Measurements from ENCODE around the gene CEP128. TPM values are rescaled to one million over a fixed set of nuclear protein-coding genes. Genes with fewer than 3 reads are reported as not detected.
A peak's percentile ranks its signal among the peaks of the same experiment; 100 is the strongest.
"Not testable (repeated sequence)": the region's sequence is repeated elsewhere in the genome, so short reads cannot be mapped to it uniquely, and the experiment has no call there.

CEP128 gene
- total RNA-seq, 4 donors from 2014 or later = 1.3 to 29.8 (median 11.9) TPM

DNA sequence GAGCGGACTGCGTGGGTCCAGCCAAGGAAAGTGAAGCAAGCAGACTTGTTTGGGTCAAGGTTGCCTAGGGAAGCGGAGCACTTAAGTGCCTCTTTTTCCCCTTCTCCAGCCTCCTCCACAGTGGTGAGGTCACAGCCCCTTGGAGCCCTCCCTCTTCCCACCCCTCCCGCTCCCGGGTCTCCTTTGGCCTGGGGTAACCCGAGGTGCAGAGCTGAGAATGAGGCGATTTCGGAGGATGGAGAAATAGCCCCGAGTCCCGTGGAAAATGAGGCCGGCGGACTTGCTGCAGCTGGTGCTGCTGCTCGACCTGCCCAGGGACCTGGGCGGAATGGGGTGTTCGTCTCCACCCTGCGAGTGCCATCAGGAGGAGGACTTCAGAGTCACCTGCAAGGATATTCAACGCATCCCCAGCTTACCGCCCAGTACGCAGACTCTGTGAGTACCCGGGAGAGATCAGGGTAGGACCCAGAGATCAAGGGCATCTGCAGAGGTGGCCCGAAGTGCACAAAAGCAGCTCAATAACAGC, 13.9 kb upstream of the CEP128 start, which contains the start of gene TSHR:
Gene TSHR, plus strand, starts transcription at position 206 of the 526 bp plus-strand sequence. Its CDS starts 60 bp downstream, at position 266.
- no peaks in the 10 kb centered on the region for H3K9me3 ChIP-seq
- peak within 1 kb of the TSS; percentile 43 to 54 for H3K4me3 ChIP-seq
- TF ChIP-seq POLR2A (IDR thresholded peaks at IDR 0.05) = no peak
- TF ChIP-seq, protein P1, sequence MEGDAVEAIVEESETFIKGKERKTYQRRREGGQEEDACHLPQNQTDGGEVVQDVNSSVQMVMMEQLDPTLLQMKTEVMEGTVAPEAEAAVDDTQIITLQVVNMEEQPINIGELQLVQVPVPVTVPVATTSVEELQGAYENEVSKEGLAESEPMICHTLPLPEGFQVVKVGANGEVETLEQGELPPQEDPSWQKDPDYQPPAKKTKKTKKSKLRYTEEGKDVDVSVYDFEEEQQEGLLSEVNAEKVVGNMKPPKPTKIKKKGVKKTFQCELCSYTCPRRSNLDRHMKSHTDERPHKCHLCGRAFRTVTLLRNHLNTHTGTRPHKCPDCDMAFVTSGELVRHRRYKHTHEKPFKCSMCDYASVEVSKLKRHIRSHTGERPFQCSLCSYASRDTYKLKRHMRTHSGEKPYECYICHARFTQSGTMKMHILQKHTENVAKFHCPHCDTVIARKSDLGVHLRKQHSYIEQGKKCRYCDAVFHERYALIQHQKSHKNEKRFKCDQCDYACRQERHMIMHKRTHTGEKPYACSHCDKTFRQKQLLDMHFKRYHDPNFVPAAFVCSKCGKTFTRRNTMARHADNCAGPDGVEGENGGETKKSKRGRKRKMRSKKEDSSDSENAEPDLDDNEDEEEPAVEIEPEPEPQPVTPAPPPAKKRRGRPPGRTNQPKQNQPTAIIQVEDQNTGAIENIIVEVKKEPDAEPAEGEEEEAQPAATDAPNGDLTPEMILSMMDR (IDR thresholded peaks at IDR 0.05) = no peak
- intact Hi-C loops (cut with DNase I; ENCODE audit: low total_unique reads) = no loop called here
- H3K27ac ChIP-seq = peak within 1 kb of the TSS in 1 of 2 donors; percentile 37
- H3K4me1 ChIP-seq = no peaks in the 10 kb centered on the region
- H3K27me3 ChIP-seq = no peaks in the 10 kb centered on the region
- peak in 1 of 2 donors; percentile 18 for DNase-seq
- no peaks in the 10 kb centered on the region for H3K36me3 ChIP-seq

DNA sequence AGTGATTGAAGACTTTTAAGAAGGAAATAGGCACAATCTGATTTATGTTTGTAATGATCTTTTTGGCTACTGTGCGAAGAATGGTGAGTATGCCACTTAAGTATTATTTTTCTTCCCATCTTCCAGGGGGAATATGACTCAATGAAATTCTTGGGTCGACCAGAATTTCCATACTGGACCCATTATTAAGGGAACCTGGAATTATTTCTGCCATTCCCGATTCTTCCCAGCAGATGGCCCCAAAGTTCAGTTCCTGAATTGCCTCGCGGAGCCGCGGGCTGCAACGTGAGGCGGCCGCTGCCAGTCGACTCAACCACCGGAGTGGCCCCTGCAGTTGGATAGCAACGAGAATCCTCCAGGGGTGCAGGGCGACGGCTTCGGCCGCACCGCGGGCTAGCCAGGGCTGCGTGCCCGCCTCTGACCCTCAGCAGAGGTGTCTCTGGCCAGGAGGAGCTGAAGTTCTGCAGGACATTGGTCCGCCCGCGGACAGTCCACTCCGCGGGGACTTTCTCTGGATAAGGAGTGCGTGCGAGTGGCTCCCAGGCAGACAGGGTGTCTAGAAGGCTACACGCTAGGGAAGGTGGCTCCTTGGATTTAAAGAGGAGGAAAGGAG, 13.3 kb upstream of the CEP128 start:
- peak overlapping the region in 1 of 2 donors; percentile 37 for H3K27ac ChIP-seq
- H3K4me3 ChIP-seq = peak overlapping the region; percentile 43 to 54
- peak; percentile 75 to 82 for DNase-seq
- TF ChIP-seq, protein P1 (IDR thresholded peaks at IDR 0.05) = peak; percentile 83 to 87 (median 84)
- no peak for TF ChIP-seq POLR2A (IDR thresholded peaks at IDR 0.05)
- no peaks in the 10 kb centered on the region for H3K36me3 ChIP-seq
- no peaks in the 10 kb centered on the region for H3K27me3 ChIP-seq
- no peaks in the 10 kb centered on the region for H3K9me3 ChIP-seq
- intact Hi-C loops (cut with DNase I; ENCODE audit: low total_unique reads) = no loop called here
- H3K4me1 ChIP-seq = no peaks in the 10 kb centered on the region

DNA sequence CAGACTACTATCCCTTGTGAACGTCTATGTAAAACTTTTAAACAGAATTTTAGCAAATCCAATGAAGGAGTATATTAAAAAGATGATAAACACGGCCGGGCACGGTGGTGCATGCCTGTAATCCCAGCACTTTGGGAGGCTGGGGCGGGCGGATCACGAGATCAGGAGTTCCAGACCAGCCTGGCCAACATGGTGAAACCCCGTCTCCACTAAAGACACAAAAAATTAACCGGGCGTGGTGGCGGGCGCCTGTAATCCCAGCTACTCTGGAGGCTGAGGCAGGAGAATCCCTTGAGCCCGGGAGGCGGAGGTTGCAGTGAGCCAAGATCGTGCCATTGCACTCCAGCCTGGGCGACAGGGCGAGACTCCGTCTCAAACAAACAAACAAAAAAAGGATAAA, 11.7 kb upstream of the CEP128 start:
- intact Hi-C loops (cut with DNase I; ENCODE audit: low total_unique reads); H3K27ac ChIP-seq; H3K9me3 ChIP-seq; DNase-seq; H3K4me1 ChIP-seq; H3K4me3 ChIP-seq; H3K27me3 ChIP-seq; H3K36me3 ChIP-seq: not testable (repeated sequence)

DNA sequence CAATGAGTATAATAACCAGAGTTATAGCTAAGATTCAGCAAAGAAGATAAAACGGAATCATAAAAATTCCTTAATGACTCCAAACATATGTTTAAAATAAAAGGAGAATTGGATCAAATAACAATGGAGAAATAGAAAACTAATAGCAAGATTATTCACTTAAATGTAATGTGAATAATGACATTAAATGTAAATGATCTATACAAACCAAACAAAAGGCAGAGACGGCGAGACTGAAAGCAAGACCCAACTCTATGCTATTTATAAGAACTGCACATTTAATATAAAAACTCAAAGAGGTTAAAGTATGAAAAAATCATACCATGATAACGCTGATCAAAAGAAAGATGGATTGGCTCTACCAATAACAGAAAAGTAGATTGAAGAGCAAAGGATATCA, 10.0 kb upstream of the CEP128 start:
- intact Hi-C loops (cut with DNase I; ENCODE audit: low total_unique reads) = no loop called here
- no peak for DNase-seq
- TF ChIP-seq, protein P1 (IDR thresholded peaks at IDR 0.05) = no peak
- no peak overlapping the region for H3K27ac ChIP-seq
- H3K4me3 ChIP-seq = no peak overlapping the region
- H3K36me3 ChIP-seq = no peaks in the 10 kb centered on the region
- H3K4me1 ChIP-seq = no peaks in the 10 kb centered on the region
- H3K9me3 ChIP-seq = no peaks in the 10 kb centered on the region
- H3K27me3 ChIP-seq = no peaks in the 10 kb centered on the region

DNA sequence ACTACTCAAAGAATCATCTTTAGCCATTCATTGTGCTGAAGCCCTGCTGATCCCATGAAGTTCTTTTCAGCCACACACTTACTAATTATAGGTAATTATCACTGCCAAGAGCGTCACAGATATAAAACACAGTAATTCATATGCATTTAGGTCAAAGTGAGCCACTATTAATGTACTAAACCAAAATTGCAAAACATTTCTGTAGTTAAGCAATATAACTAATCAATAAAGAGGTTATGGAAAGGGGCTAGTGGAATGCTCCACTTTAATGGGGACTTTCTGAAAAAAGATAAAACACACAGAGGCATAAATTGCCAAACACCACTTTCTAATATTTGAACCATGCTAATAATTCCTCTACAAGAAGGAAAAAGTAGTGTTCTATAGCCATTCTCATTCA, 6.8 kb upstream of the CEP128 start:
- Histone ChIP-seq H3K9me3 (no peaks in the 10 kb centered on the region), H3K4me1 (no peaks in the 10 kb centered on the region), H3K27ac (no peak overlapping the region), H3K27me3 (no peaks in the 10 kb centered on the region), H3K36me3 (no peaks in the 10 kb centered on the region), H3K4me3 (no peak overlapping the region)
- DNase-seq = no peak
- TF ChIP-seq, protein P1 (IDR thresholded peaks at IDR 0.05) = no peak
- no peak for TF ChIP-seq POLR2A (IDR thresholded peaks at IDR 0.05)
- intact Hi-C loops (cut with DNase I; ENCODE audit: low total_unique reads) = no loop called here

Measured in uterus (tissue), 4 donors.